Measurements from ENCODE around the gene MRPL51. TPM values are rescaled to one million over a fixed set of nuclear protein-coding genes. Genes with fewer than 3 reads are reported as not detected.
"Not testable (repeated sequence)": the region's sequence is repeated elsewhere in the genome, so short reads cannot be mapped to it uniquely, and the experiment has no call there.

MRPL51 gene
- total RNA-seq, 1 experiment from 2014 or later, result 250 TPM

- no peak for DNase-seq (ENCODE audit: low read depth)
These were observed 4.8 kb downstream of the MRPL51 start for GRCh38 chr12:6488240-6488639.

- DNase-seq (ENCODE audit: low read depth), result no peak
These were observed 14.6 kb downstream of the MRPL51 start for GRCh38 chr12:6478416-6478815.

DNA sequence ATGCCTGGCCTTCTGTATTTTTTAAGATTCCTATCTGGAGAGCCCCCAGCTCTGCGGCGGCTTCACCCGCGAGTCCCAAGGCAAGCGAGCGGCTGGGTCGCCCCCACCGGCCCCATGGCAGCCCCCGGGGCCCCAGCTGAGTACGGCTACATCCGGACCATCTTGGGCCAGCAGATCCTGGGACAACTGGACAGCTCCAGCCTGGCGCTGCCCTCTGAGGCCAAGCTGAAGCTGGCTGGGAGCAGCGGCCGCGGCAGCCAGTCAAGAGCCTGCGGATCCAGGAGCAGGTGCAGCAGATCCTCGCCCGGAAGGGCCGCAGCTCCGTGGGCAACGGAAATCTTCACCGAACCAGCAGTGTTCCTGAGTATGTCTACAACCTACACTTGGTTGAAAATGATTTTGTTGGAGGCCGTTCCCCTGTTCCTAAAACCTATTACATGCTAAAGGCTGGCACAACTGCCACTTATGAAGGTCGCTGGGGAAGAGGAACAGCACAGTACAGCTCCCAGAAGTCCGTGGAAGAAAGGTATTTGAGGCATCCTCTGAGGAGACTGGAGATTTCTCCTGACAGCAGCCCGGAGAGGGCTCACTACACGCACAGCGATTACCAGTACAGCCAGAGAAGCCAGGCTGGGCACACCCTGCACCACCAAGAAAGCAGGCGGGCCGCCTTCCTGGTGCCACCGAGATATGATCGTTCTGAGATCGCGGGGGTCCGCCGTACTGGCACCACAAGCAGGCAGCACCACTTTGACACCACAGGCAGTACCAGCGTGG lies 15.3 kb downstream of the MRPL51 start:
- DNase-seq (ENCODE audit: low read depth), result not testable (repeated sequence)

DNA sequence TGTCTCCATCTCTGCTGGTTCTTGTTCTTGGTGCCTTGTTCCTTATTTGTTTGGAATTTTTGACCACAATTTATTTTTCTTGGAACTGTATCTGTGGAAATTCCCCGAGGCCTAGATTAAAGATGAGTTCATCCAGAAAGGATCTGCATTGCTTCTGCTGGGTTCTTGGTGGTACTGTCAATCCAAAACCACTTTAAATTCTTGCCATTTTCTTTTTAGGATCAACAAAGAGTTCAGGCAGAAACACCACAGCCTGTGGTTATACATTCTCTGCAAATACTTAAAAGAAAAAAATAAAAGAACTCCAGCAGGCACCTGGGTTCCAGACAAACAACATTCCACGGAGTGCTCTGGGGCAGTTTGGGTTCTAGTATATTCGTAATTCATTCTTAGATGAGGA lies 16.6 kb downstream of the MRPL51 start:
- peak; percentile 65 for DNase-seq (ENCODE audit: low read depth)

DNA sequence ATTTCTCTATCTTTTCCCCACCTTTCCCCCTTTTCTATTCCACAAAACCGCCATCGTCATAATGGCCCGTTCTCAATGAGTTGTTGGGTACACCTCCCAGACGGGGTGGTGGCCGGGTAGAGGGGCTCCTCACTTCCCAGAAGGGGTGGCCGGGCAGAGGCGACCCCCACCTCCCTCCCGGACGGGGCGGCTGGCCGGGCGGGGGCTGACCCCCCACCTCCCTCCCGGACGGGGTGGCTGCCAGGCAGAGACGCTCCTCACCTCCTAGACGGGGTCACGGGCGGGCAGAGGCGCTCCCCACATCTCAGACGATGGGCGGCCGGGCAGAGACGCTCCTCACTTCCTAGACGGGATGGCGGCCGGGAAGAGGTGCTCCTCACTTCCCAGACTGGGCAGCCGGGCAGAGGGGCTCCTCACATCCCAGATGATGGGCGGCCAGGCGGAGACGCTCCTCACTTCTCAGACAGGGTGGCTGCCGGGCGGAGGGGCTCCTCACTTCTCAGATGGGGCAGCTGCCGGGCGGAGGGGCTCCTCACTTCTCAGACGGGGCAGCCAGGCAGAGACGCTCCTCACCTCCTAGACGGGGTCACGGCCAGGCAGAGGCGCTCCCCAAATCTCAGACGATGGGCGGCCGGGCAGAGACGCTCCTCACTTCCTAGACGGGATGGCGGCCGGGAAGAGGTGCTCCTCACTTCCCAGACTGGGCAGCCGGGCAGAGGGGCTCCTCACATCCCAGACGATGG lies 17.7 kb downstream of the MRPL51 start:
- not testable (repeated sequence) for DNase-seq (ENCODE audit: low read depth)

- DNase-seq (ENCODE audit: low read depth), result no peak
These were observed 20.6 kb downstream of the MRPL51 start for GRCh38 chr12:6472491-6472890.

DNA sequence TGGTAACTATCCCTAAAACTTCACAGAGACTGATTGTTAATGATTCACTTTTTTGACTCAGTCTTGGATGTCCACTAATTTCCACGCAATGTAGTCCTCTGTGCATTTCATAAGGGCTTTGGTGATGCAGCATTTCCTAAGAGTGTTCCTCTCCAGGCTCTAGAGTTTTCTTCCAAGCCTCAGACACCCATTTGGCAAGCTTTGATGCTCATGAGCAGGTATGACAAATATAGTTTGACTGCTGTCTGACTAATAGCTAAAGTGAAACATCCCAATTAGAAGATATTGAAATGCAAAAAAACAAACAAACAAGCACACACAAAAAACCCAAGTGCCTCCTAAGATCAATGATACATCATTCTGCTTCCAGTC lies 21.1 kb downstream of the MRPL51 start:
- DNase-seq (ENCODE audit: low read depth), result no peak

DNA sequence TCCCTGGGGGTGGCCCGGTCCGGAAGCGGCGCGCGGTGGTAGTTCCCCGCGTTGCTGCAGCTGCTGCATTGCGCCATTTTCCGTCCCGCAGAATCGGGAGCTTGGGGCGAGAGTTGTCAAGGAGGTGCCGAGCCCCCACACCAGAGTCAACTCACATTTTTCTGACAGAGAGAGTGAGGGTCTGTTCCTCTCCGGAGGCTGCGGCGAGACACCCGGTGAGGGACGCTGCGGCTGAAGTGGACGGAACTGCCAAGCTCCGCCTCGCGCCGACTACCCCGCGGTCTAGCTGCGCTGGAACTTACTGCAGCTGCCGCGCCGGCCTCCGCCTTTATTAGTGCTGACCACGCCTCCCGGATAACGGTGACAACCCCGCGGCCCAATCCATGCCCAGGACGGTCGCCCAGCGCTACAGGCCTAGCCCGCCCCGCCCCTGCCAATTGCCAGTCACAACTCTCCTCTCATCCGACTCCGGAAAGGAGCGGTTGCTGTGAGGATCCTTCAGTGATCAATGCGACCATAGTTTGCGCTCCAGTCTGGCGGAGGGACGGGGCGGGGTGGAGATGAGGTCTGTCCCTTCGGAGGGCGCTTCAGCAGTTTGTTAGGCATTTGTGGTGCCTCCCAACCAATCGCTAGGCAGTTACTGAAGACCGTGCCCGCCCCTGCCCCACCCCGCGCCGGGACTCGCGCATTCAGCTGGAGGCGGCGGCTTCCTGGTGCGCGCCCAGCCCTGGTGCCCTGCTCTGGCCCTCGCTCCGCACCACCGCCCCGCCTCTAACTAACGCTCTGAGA lies 22.5 kb downstream of the MRPL51 start, which contains the start of gene VAMP1:
Gene VAMP1, minus strand, starts transcription at position 303 of the 789 bp plus-strand sequence. Its CDS starts 146 bp downstream, at position 157.
- DNase-seq (ENCODE audit: low read depth), result peak; percentile 99

DNA sequence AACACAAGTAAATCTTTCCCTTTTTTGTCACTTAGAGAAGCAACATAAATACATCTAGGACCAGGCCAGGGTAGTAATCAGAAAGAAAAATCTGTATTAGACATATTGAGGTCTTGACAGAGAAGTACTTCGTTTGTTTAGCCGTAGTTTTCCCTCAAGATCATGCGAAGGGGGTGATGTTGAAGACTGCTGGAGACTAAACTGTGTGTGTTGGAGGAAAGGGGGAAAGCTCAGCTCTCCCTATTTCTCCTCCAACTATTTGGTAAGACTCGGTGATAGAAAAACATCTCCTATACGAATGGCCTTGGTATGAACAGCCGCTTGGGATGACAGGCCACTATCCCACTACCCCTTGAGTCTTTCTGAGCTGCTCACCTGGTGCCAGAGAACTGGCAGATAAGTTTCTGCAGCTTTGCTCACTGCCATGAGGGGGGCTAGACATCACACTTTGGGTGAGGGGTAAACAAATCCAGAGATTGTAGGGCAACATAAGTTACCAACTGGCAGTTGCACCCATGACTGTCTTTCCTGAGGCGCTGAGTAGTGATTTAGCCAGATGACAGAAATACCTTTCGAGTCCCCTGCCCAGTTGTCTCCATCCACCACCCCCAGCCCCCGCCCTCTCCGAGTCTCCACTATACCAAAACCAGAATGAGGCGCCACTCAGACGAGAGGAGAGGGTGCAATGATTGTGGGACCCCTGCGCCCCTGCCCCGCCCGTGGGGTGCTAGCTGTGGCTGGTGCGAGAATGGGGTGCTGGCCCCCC lies 23.3 kb downstream of the MRPL51 start:
- no peak for DNase-seq (ENCODE audit: low read depth)

DNA sequence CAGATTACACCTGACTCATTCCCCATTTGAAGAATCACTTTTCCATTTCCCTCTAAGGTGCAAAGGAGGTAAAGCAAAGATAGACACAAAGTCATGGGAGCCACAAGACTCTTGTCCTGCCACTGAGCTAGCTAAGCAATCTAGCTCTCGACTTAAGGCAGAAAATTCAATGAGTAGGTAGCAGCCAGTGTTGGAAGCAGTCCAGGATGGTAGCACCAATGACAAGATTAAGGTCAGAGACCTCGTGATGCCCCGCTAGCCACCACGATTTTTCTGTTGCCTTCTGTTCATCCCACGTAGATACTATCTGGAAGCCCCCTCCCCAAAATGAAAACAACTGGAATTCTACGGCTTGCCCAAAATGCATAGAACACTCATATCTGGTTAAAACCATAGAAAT lies 24.0 kb downstream of the MRPL51 start:
- no peak for DNase-seq (ENCODE audit: low read depth)

GRCh38 chr12:6468283-6468575 lies 24.8 kb downstream of the MRPL51 start:
- no peak for DNase-seq (ENCODE audit: low read depth)

DNA sequence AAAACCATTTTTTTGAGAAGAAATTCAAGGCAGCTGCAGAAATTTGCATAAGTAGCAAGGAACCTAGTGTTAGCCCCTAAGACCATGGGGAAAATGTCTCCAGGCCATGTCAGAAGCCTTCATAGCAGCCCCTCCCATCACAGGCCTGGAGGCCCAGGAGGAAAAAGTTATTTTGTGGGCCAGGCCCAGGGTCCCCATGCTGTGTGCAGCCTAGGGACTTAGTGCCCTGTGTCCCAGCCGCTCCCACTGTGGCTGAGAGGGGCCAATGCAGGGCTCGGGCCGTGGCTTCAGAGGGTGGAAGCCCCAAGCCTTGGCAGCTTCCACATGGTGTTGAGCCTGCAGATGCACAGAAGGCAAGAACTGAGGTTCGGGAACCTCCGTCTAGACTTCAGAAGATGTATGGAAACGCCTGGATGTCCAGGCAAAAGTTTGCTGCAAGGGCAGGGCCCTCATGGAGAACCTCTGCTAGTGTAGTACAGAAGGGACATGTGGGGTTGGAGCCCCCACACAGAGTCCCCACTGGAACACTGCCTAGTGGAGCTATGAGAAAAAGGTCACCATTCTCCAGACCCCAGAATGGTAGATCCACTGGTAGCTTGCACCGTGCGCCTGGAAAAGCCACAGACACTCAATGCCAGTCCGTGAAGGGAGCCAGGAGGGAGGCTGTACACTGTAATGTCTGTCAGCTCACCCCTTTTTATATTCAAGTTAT lies 25.3 kb downstream of the MRPL51 start:
- DNase-seq (ENCODE audit: low read depth), result not testable (repeated sequence)

GRCh38 chr12:6466751-6467150 lies 26.3 kb downstream of the MRPL51 start:
- not testable (repeated sequence) for DNase-seq (ENCODE audit: low read depth)

DNA sequence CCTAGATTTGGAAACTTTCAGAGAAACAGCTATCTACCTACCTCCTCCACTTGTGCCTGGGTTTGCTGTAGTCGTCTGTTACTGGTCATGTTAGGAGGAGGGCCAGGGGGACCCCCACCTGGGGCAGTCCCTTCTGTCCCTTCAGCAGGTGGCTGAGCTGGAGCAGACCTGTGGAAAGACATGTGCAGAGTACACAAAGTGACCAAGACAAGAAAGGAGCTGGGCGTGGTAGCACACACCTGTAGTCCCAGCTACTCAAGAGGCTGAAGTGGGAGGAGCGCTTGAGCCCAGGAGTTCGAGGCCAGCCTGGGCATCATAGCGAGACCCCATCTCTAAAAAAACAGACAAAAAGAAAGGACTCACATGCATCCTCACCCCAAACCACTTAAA lies 26.9 kb downstream of the MRPL51 start:
- no peak for DNase-seq (ENCODE audit: low read depth)

DNA sequence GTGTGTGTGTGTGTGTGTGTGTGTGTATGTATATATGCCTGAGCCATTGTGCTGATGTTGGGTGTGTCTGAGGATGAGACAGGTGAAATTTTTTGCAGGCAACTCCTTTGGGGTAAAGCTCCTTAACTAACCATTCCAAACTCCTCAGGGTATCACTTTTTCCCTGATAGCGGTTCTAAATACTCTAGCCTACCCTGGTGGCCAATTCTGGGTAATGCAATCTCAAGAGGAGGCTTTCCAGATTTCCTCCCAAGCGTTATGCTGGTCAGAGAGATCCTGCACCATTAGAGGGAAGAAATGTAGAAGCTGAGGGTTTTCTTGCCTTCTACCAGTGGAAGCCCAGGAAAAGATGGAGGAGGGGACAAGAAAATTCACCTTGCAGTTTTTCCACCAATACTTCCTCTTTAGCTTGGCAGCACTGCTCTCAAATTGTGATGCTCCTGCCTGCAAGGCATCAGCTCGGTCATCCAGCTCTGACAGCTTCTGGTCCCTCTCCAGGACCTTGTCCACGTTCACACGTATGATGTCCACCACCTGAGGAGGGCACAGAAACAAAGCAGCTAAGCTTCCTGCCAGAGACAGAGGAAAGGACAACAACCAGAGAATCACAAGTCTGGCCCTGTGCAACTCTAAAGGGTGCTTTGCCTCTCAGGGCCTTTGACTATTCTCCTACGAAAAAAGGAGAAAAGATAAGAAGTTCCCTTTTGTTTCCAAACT lies 27.4 kb downstream of the MRPL51 start:
- DNase-seq (ENCODE audit: low read depth), result peak; percentile 54

GRCh38 chr12:6464531-6464930 lies 28.5 kb downstream of the MRPL51 start:
- no peak for DNase-seq (ENCODE audit: low read depth)

DNA sequence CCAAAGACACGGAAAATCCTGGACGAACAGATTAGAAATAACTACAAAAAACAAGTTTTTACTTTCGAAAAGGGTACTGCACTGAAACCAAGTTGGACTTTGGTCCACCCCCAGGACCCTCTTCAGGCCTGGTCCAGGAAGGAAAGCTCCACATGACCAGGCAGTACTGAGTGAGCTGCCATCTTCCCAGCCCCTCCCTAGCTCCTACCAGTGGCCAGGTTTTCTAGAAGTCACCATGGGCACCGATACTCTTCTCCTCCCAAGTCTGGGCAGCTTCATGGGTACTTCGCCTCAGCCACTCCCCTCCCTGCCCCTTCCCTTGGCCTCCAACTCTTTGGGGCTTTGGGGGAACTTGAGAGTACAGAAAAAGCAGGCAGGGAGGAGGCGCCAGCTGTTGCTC lies 29.2 kb downstream of the MRPL51 start:
- no peak for DNase-seq (ENCODE audit: low read depth)

DNA sequence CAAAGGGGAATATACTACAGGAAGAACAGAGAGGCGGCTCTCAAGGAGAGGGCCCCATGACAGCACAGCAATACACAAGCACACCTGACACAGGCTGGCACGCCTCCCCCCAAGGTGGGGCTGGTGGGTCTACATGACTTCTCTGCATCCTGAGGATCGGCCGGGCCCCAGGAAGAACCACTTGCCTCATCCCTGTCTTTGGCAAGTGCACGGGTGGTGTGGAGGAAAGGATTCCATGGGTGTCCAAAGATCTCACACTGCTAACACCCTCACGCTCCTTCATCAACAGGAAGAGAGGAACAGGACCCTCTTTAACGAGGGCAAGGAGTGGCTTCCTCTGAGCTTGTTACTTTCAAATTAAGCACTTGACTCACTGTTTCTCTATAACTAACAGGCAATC lies 29.8 kb downstream of the MRPL51 start:
- no peak for DNase-seq (ENCODE audit: low read depth)

GRCh38 chr12:6462234-6462995 lies 30.6 kb downstream of the MRPL51 start:
- DNase-seq (ENCODE audit: low read depth), result no peak
